ENCODE measurements around the gene SLC7A6OS. TPM values are rescaled to one million over a fixed set of nuclear protein-coding genes. Genes with fewer than 3 reads are reported as not detected.

The SLC7A6OS gene
- total RNA-seq, 1 experiment from 2014 or later, result 14.2 TPM

DNA sequence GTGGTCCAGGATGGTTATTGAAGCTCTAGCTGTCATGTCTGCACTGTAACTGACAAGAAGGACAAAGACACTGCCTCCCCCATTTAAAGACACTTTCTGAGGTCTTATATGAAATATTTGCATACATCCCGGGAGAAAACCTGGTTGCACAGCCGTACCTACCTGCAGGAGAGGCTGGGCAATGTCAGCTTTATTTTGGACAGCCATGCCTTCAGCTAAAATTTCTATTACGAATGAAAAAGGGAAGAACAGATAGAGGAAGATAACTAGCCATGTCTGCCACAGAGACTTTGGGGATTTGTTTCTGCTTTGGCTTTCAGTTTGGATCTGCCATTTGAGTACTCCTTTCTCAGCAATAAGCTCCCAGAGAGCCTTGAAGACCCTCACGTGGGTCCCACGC lies 27.4 kb downstream of the SLC7A6OS start:
- CTCF ChIA-PET, result no interaction called here

DNA sequence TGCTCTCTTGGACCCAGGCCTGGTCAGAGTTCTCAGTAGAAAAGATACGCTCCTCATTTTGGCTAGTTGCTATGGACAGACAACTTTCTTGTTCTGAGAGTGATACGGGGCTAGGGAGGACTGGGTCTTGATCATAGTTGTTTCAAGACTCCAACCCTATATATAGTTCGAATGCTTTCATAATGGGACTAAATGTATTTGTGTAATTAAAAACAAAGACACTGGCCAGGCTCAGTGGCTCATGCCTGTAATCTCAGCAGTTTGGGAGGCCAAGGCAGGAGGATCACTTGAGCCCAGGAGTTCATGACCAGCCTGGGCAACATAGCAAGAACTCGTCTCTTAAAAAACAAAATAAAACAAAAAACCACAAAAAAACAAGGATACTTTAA lies 28.7 kb downstream of the SLC7A6OS start:
- Histone ChIP-seq H4K20me1 (ENCODE audit: insufficient read depth) (peaks cover 13% of the 10 kb centered on the region), H2AFZ (no peak overlapping the region), H3K9me2 (ENCODE audit: insufficient read depth) (no peaks in the 10 kb centered on the region), H3K4me3 (no peak overlapping the region), H3K9me3 (ENCODE audit: insufficient read depth, low read depth) (no peaks in the 10 kb centered on the region), H3K4me2 (no peak overlapping the region), H3K36me3 (ENCODE audit: low read depth) (no peaks in the 10 kb centered on the region), H3F3A (ENCODE audit: insufficient read depth, low read depth) (no peaks in the 10 kb centered on the region), H3K4me1 (replicated peaks; ENCODE audit: insufficient read depth) (no peaks in the 10 kb centered on the region), H3K79me2 (ENCODE audit: low read depth) (no peaks in the 10 kb centered on the region), H3K27me3 (ENCODE audit: insufficient read depth, low read depth) (no peaks in the 10 kb centered on the region), H3K27ac (no peak overlapping the region)
- no TSS peak for BruUV-seq (replicated peaks)
- no peak for TF ChIP-seq EZH2 (IDR thresholded peaks at IDR 0.05; ENCODE audit: low read depth)
- ChIA-PET CTCF (no interaction called here), POLR2A (ENCODE audit: unreplicated experiment) (no interaction called here)
- DNase-seq, result no peak
- intact Hi-C loops (cut with micrococcal nuclease; ENCODE audit: unreplicated experiment), result no loop called here

More for the DNA sequence above, 27.4 kb downstream of the SLC7A6OS start:
- intact Hi-C loops (cut with micrococcal nuclease; ENCODE audit: unreplicated experiment), result no loop called here
- DNase-seq, result no peak
- Histone ChIP-seq H3K9me2 (ENCODE audit: insufficient read depth) (no peaks in the 10 kb centered on the region), H3K4me3 (no peak overlapping the region), H3K27me3 (ENCODE audit: insufficient read depth, low read depth) (no peaks in the 10 kb centered on the region), H3K4me1 (replicated peaks; ENCODE audit: insufficient read depth) (0 out of 2 replicates have a peak, but pooled peaks cover 7% of the 10 kb centered on the region), H3K36me3 (ENCODE audit: low read depth) (no peaks in the 10 kb centered on the region), H3F3A (ENCODE audit: insufficient read depth, low read depth) (no peaks in the 10 kb centered on the region), H2AFZ (no peak overlapping the region), H3K4me2 (no peak overlapping the region), H4K20me1 (ENCODE audit: insufficient read depth) (peaks cover 13% of the 10 kb centered on the region), H3K9me3 (ENCODE audit: insufficient read depth, low read depth) (no peaks in the 10 kb centered on the region), H3K27ac (no peak overlapping the region), H3K79me2 (ENCODE audit: low read depth) (no peaks in the 10 kb centered on the region)
- POLR2A ChIA-PET (ENCODE audit: unreplicated experiment), result no interaction called here
- TF ChIP-seq EZH2 (IDR thresholded peaks at IDR 0.05; ENCODE audit: low read depth), result no peak
- TF ChIP-seq, protein P1, sequence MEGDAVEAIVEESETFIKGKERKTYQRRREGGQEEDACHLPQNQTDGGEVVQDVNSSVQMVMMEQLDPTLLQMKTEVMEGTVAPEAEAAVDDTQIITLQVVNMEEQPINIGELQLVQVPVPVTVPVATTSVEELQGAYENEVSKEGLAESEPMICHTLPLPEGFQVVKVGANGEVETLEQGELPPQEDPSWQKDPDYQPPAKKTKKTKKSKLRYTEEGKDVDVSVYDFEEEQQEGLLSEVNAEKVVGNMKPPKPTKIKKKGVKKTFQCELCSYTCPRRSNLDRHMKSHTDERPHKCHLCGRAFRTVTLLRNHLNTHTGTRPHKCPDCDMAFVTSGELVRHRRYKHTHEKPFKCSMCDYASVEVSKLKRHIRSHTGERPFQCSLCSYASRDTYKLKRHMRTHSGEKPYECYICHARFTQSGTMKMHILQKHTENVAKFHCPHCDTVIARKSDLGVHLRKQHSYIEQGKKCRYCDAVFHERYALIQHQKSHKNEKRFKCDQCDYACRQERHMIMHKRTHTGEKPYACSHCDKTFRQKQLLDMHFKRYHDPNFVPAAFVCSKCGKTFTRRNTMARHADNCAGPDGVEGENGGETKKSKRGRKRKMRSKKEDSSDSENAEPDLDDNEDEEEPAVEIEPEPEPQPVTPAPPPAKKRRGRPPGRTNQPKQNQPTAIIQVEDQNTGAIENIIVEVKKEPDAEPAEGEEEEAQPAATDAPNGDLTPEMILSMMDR (conservative IDR thresholded peaks at IDR 0.05), result no peak
- no TSS peak for BruUV-seq (replicated peaks)

DNA sequence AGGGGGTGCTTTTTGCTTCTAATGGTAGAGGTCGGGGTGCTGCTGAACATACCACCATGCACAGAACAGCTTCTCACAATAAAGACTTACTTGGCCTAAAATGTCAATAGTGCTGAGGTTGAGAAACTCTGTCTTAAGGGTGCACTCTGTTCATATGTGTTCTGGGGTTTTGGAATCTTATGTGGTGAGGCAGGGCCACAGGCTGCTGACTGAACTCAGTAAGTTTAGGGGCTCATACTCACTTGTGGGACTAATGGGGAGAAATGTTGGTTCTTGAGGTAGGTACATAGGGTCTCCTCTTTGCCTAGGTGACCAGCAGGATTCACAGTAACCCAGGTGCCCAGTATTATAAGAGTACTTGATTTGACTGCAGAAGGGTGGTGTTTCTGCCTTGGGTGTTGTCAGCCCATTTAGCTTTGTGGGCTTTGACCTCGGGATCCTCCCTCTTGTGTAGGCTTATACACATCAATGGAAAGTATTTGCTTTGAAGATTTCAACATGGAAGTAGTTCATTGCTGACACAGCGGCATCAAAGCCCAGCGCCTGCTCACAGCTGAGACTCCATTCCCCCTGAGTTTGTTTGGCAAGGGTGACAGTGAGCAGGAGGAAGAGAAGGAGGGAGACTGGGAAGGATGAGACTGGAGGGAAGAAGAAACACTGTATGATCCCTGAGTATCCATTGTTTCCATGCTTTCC lies 29.2 kb downstream of the SLC7A6OS start:
- intact Hi-C loops (cut with micrococcal nuclease; ENCODE audit: unreplicated experiment), result no loop called here
- no peak overlapping the region for H3K4me2 ChIP-seq
- POLR2A ChIA-PET (ENCODE audit: unreplicated experiment), result no interaction called here

More for the DNA sequence above, 29.2 kb downstream of the SLC7A6OS start:
- Histone ChIP-seq H4K20me1 (ENCODE audit: insufficient read depth) (peaks cover 13% of the 10 kb centered on the region), H3K27me3 (ENCODE audit: insufficient read depth, low read depth) (no peaks in the 10 kb centered on the region), H3K9me3 (ENCODE audit: insufficient read depth, low read depth) (no peaks in the 10 kb centered on the region), H3F3A (ENCODE audit: insufficient read depth, low read depth) (no peaks in the 10 kb centered on the region), H3K9me2 (ENCODE audit: insufficient read depth) (no peaks in the 10 kb centered on the region), H3K27ac (no peak overlapping the region), H3K36me3 (ENCODE audit: low read depth) (no peaks in the 10 kb centered on the region), H3K4me3 (no peak overlapping the region), H3K79me2 (ENCODE audit: low read depth) (no peaks in the 10 kb centered on the region), H2AFZ (no peak overlapping the region), H3K4me1 (replicated peaks; ENCODE audit: insufficient read depth) (no peaks in the 10 kb centered on the region)
- no TSS peak for BruUV-seq (replicated peaks)
- no peak for DNase-seq
- CTCF ChIA-PET, result no interaction called here
- TF ChIP-seq, protein P1 (conservative IDR thresholded peaks at IDR 0.05), result no peak
- TF ChIP-seq EZH2 (IDR thresholded peaks at IDR 0.05; ENCODE audit: low read depth), result no peak
